Activated gamma-delta T cell treated with Interleukin-2 at 50 U/mL for 16 hours (primary cell): Measurements from ENCODE around the gene BAIAP2L2.
"Not testable (repeated sequence)": the region's sequence is repeated elsewhere in the genome, so short reads cannot be mapped to it uniquely, and the experiment has no call there.

Experiments used
- DNase-seq: peaks from one replicate; pipeline ENCODE4 v3.0.0-alpha.2; 2020

BAIAP2L2 gene

DNA sequence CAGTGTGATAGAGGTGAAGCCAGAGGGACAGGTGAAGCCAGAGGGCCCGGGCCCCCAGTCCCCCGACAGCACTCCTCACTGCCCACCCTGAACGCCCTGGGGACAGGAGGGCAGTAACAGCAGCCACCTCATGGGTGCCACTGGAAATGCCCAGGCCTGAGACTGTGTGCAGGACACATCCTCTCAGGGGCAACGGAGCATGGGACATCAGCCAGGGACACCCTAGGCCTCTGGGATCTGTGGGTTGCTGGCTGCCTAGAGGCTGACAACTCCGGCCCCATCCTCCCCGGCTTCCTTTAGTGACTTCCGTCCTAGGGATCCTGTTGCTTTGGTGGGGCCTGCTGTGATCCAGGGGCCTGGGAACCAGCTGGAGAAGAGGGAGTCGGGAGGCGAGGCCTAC lies 17.4 kb upstream of the BAIAP2L2 start:
- no peak for DNase-seq

DNA sequence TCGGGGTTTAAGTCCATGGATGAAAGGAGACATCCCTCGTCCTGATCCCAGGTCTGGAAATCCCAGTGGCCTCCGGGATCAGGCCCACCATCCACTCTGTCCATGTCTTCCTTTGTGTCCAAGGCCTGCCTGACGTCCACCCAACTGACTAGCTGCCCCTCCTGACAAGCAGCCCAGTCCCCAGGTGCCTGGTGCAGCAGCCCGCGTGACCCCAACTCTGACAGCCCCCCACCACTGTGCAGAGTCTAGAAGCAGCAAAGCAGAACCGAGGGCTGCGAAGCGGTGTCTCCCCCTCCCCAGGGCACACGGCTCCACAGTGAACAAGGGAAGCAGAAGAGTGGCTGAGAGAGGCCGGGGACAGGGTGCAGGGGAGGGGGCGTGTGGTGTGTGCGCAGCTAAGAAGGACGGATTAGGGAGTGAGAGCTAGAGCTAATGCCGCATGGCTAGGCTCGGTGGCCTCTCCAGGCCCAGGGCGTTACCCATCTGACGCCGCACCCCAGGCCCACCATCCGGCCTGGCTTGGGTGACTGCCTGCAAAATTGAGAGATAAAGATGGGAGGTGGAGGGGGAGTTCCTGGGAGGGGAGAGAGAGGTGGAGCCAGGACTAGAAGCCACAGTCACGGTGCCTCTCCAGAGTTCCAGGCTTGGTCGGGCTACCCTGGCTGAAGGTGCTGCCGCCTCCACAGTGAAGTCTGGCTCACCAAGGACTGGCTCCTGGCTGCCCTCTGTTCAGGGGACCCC lies 16.6 kb upstream of the BAIAP2L2 start:
- no peak for DNase-seq

DNA sequence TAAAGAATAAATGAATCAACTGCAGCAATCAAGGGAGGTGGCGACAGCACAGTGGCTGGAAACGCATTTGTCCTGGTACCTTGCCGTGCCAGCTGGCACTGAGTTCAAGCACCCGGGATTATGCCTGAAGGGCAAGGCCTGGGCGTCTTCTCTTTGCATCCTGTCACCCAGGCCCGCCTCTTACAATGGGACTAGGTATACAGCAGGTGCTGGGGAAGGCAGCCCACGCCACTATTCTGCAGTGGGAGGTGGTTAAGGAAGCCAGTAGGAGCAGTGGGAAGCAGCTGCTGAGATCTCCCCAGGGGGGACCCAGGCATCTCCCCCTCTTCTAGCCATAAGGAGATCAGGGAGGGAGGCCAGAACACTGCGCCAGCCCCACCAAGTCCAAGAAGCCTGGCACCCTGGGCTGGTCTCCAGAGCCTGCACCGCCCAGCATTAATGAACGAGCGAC lies 15.3 kb upstream of the BAIAP2L2 start:
- DNase-seq: no peak

DNA sequence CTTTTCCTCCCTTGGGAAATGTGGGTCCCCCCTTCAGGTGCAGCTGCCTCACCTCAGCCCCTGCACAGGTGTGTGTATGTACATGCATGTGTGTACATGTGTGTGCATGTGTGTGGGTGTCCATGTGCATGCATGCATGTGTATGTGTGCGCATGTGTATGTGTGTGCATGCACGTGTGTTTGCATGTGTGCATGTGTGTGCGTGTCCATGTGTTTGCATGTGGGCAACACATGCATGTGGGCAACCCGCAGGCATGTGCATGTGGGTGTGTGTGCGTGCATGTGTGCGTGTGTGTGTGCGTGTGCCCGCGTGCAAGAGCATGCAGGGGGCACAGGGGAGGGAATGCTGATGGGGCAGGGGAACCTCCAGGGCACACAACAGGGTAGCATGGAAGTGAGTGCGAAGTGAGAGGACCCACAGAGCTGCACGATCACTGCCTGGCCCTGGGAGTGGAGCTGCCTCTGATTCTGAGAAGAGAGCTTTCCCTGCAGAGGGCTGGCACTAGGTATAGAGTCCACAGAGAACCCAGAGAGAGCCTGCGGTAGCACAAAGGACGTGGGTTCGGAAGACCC lies 14.6 kb upstream of the BAIAP2L2 start:
- no peak for DNase-seq

GRCh38 chr22:38124236-38124974 lies 13.9 kb upstream of the BAIAP2L2 start:
- no peak for DNase-seq

DNA sequence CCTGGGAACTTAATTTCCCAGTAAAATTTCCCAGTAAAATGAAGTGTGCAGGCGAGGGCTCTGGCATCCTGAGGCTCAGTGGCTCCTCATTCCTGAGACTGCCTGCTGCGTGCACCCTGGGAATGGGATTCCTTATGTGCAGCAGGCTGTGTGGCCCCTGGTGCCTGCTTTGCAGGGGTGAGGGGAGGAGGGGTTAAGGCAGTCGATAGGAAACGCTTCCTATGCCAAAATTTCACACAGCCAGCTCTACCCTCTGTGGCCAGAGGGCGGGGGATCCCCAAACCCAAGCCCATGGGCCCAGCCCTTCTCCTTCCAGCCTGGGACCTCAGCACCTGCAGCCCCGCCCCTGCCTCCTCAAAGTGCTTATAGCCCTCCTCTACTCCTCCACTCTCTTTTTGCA lies 12.1 kb upstream of the BAIAP2L2 start:
- no peak for DNase-seq

DNA sequence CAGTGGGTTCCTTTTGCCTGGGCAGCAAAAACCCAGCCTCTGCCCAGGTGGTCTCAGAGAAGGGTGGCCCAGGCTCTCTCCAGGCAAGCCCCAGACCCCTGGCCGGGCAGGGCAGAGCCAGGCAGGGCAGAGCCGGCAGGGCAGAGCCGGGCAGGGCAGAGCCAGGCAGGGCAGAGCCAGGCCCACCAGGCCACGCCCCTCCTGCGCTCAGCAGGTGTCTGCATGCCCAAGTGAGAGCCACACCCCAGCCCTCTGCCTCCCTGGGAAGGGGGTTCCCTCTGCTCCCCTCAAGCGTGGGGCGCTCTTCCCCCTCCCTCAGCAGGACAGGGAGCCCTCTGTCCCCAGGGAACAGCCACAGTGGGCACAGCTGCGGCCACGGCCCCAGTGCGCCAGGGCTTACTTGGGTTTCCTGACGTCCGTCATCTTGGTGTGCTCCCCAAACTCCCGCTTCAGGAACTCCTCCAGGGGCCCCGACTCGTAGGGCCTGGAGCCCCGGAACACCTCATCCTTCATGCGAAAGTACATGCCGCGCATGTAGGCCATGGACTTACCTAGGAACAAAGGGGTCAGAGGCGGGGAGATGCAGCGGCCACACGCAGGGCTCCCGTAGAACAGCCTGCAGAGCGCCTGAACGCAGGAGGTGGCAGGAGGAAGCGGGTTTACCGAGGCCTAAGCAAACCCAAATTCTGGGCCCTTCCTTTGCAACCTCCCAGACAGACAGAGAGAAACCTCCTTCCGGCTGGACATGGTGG lies 10.1 kb upstream of the BAIAP2L2 start:
- DNase-seq: no peak

- not testable (repeated sequence) for DNase-seq
Observed at GRCh38 chr22:38118747-38119146, 8.3 kb upstream of the BAIAP2L2 start.

DNA sequence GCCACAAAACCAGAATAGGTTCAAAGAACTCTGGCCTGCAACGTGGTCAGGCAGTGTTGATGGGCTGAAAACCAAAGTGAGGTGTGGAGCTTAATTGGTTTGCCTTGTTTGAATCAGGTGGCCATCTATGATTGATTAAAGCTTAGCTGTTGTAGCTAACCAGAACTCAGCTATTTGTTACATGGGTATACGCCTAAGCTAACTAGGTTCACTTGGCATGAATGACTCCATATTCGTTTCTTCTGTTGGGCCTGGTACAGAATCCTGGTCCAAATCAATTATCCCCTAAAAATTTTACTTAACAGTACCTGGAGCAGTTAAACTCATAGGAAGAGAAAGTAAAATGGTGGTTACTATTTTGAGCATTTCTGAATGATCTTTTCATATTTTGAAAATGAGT lies 7.7 kb upstream of the BAIAP2L2 start:
- no peak for DNase-seq

- not testable (repeated sequence) for DNase-seq
Observed at GRCh38 chr22:38117556-38117955, 7.1 kb upstream of the BAIAP2L2 start.

DNA sequence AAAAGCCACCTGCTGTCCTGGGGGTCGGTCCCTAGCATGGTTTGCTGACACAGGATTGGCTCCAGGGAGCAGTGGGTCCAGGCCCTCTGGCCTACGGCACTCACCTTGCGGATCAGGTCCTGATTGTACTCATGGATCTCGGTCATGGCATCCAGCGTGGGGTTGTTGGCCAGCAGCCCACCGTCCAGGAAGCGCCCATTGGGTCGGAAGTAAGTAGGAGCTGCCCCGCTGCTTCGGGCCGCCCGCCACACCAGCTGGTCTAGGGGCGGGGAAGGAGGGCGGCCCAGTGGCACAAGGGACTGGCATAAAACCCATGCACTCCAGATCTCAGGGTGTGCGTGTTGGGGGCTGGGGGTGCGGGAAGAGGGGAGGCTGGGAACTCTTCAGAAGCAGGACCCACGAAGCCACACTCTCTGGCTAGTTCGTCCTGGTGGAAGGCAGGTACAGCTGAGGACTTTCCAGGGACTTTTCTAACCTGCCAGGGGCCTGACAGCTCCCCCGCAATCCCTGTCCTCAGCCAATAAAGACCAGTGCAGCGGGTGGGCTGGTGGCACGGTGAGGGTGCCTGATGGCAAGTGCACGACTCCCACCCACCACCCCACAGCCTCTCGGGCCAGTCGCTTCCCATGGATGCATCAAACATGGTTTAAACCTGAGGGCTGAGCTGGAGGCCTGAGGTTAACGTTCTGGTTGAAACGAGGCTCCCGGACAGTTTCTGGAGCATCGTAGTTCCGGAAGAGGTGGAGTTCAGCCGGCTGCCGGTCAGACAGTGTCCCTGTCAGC lies 5.1 kb upstream of the BAIAP2L2 start:
- no peak for DNase-seq

DNA sequence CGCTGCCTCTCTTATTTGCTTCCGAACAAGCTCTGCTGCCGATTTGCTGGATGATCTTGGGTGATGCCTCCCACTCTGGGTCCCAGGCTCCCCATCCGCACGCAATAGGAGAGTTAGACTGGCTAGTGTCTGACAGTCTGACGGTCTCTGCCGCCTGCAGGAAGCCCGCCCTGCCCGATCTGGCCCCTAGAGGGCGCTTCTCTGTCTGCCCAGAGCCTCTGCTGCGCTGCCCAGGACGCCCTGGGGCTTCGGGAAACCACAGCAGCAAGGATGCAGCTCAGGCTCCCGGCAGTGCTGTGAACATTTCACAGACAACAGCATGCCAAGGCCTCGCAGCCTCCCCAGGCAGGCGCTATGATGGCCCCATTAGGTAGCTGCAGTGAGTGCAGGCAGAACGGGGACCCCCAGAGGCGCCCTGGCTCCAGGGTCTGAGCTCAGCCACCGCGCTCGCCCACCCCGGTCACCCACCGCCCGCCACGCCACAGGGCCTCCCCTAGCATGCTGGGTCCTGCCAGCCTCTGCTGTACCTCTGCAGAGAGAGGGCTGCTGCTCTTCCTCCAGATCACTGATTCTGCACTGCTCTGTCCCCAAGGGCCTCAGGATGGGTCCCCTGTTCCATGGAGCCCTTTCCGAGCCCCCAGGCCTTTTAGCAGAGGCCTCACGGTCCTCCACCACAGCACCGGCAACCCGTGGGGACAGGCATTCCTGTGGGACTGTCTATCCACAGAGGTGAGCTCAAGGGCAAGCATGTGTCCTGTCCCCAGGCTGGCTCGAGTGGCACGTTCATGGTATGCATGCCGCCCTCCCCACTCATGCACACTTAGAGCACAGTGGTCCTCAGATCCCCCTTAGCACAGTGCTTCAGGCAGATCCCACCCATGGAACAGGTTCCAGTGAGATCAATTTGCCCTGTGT lies 4.3 kb upstream of the BAIAP2L2 start:
- peak; percentile 77 for DNase-seq

DNA sequence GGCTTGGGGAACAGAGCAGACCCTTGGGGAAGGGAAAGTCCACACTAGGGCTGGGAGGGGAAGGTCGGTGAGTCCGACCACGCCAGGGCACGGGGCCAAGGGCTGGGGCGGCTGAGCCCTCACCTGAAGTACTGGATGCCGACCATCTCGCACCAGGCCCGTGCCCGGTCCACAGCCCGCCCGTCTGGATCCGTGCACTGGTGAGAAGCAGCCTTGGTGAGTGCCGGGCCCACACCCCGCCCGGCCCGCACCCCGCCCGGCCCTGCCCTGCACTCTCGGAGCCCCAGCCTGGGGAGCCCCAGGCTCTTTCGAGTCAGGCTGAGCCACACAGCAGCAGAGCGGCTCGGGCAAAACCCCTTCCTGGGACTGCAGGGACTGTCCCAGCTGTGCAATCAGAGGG lies 1.9 kb upstream of the BAIAP2L2 start:
- no peak for DNase-seq

DNA sequence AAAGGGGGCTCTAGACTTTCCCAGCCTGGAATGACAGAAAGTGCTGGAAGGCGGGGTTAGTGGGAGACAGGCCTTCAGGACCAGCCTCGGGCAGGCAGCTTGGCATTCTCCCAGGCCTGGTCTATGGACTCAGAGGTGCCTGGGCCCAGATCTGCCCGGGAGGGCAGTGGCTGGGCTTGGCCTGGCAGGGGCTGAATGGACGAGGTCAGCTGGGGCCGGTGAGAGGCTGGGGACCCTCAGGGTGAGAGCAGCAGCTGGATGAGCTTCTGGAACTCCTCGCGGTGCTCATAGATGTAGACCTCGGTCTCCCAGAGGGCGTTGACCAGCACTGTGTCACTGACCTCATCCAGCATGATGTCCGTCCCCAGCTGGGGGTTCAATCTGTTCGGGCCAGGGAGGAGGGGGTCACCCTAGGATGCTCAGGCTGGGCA lies 1.5 kb upstream of the BAIAP2L2 start:
- no peak for DNase-seq

DNA sequence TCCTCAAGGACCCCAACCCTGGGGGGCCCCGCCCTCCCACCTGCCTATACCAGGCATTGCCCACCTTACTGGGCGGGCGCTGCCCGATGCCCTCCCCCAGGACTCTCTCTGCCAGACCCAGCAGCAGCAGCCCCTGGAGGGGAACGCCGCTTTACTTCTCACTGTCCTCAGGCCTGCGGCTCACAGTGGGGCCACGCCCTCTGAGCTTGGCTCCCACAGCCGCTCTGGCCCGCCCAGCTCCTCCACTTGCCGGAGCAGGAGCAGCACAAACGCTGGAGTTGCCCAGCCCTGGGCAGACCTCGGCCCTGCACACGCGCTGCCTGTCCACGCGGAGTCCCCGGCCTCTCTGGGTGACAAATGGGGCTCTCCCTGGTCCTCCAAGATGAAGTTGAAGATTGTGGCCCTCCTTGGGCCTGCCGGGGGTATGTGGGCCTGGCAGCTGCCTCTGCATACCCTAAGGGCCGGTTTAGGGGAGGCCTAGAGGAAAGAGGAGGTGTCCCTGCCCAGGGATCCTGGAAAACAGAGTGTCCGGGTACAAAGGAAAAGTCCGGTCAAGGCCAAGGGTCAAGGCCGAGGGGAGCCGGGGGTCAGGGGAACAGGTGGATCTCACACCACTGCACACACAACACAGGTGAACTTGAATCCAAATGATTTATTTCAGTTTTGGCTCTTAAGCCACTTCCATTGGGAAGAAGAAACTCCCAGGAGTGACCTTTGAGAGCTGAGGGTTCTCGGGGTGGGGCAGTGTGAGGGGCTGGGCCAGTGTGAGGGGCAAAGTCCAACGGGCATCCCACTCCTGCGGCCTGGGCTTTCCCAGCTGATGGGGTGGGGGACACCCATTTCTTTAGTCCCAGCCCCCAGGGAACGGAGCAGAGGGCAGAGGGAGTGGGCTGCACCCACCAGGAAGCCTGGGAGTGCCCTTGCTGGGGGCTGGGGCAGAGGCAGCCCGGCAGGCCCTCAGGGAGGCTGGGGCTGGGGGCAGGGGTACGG lies 674 bp upstream of the BAIAP2L2 start:
- DNase-seq: no peak

- DNase-seq: no peak
Observed at GRCh38 chr22:38109371-38110001, 998 bp downstream of the BAIAP2L2 start.

DNA sequence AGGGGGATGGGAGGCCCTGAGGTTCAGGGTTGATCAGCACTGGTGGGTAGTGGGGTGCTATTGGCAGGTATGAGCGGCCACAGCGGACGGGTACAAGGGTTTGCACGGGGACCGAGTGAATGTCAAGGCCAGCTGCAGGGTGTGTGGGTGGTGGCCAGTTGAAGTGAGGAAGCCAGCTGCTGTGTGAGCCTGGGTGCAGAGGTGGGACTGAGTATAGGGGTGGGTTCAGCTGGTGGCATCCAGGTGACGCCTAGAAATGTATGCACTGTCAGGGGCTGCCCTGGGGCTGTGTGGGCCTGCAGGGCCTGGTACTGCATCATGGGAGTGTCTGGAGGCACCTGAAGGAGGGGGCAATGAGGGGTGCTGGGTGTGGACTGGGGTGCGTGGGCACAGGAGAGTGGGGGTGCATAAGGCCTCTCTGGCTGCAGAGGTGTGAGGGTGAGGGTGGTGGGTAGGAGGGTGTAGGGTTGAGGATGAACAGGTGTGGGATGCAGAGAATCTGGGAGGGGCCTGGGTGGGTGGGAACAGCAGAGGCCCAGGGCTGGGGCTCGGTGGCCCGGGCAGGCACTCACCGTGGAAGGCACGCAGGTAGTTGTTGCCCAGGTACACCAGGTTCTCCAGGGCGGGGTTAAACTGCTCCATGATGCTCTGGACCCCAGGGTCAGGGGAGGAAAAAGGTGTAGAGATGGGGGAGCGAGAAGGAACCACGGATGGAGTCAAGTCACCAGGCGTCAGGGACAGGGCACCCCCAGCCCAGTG lies 1.7 kb downstream of the BAIAP2L2 start:
- DNase-seq: no peak

DNA sequence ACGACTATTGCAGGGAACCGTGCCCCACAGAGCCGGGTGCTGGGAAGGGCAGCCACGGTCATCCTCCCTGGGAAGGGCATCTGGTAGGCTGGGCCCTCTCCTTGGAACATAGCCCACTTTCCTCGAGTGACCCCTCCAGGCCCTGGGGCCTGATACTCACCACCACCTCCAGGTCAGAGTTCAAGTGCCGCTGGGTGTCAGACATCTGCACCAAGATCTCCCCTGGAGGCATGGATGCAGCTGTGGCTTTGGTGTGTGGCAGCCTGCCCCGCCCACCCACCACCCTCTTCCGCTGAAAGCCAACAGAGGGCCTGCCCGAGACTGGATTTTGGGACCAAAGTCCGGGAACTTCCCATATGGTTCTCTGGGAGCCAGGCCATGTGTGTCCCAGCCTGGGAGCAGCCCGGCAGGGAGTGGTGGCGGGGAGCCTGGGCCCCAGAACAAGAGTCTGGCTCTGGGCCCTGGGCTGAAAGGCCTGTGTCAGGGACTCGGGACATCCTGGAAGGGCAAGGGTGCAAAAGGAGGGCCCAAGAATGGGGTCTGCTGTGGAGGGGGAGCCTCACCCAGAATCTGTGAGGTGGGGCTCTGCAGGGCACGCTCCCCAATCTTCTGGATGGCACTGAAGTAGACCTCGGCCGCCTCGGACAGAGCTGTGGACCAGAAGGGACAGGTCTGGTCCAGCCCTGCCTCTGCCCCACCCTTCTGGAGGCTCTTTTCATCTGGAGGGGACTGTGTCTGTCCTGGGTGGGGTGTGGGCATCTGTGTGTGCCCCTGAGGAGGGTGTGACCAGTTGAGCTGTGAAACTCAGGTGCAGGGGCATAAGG lies 2.6 kb downstream of the BAIAP2L2 start:
- DNase-seq: no peak
